GM13976 (cell line): ENCODE data around the gene FCHO2.

Source experiments
- DNase-seq: peaks from one replicate; pipeline ENCODE4 v3.0.0; 2012; ENCODE audit warnings: low spot score
- CTCF ChIP-seq: IDR thresholded peaks from 2 replicates; pipeline ENCODE4 v1.5.1; 2012; ENCODE audit warnings: borderline replicate concordance, mild to moderate bottlenecking; ENCODE audit not compliant: insufficient read depth; ENCODE audit errors: extremely low read depth, missing control alignments, control extremely low read depth
- in situ Hi-C: fragments of 300-500 bp; cut with MboI; formaldehyde crosslinking; loops from one replicate; pipeline ENCODE4 v1.12.0; 2022; ENCODE audit warnings: low sequenced_read_pairs, mixed read lengths, inconsistent platforms; ENCODE audit not compliant: unreplicated experiment

Gene FCHO2, protein sequence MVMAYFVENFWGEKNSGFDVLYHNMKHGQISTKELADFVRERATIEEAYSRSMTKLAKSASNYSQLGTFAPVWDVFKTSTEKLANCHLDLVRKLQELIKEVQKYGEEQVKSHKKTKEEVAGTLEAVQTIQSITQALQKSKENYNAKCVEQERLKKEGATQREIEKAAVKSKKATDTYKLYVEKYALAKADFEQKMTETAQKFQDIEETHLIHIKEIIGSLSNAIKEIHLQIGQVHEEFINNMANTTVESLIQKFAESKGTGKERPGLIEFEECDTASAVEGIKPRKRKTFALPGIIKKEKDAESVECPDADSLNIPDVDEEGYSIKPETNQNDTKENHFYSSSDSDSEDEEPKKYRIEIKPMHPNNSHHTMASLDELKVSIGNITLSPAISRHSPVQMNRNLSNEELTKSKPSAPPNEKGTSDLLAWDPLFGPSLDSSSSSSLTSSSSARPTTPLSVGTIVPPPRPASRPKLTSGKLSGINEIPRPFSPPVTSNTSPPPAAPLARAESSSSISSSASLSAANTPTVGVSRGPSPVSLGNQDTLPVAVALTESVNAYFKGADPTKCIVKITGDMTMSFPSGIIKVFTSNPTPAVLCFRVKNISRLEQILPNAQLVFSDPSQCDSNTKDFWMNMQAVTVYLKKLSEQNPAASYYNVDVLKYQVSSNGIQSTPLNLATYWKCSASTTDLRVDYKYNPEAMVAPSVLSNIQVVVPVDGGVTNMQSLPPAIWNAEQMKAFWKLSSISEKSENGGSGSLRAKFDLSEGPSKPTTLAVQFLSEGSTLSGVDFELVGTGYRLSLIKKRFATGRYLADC

GRCh38 chr5:72955768-72956323 is at the start of gene FCHO2:
FCHO2 (plus strand) TSS chr5:72956041; CDS start chr5:72956097, 56 bp downstream.
- DNase-seq: peak; percentile 98
- in situ Hi-C loops: no loop called here
- peak; percentile 92 for TF ChIP-seq CTCF

DNA sequence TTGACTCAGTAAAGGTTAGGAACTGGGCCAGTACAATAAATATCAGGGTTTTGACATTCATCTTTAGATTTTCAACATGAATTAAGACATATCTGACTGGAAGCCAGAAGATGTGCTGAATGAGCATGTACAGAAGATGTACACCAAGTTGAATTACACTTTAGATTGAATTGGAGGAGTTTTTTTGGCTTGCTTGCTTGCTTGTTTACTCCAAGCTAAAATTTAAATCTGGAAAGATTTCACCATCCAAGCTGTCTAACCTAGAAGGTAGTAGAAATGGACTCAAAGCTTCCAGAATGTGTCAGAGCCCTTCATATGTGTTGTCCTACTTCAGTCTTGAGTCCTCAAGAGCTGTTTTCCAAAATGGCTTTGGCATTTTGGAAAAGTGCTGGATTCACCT is 49.0 kb upstream of the FCHO2 start:
- DNase-seq: no peak
- no peak for TF ChIP-seq CTCF
- in situ Hi-C loops: no loop called here

DNA sequence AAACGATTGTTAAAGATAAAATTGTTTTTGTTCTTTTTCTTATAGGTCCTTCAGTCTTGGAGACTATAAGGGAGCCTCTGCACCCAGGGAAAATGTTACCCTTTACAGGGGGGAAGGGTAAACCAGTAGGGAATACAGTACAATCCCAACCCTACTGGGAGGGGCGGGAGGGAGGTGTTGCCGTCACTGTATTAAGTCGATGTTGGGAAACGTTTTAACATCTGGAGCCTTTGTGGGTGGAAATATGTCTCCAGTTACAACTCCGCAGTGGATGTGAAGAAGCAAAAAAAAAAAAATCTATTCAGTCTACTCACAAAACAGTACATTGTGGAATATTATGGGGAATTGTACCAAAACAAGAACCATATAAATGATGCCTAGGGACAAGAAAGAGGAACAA is 47.2 kb upstream of the FCHO2 start:
- no peak for TF ChIP-seq CTCF
- in situ Hi-C loops: no loop called here
- no peak for DNase-seq

- in situ Hi-C loops: no loop called here
- no peak for DNase-seq
- TF ChIP-seq CTCF: no peak
Measured at GRCh38 chr5:72917371-72917776, 38.5 kb upstream of the FCHO2 start.

DNA sequence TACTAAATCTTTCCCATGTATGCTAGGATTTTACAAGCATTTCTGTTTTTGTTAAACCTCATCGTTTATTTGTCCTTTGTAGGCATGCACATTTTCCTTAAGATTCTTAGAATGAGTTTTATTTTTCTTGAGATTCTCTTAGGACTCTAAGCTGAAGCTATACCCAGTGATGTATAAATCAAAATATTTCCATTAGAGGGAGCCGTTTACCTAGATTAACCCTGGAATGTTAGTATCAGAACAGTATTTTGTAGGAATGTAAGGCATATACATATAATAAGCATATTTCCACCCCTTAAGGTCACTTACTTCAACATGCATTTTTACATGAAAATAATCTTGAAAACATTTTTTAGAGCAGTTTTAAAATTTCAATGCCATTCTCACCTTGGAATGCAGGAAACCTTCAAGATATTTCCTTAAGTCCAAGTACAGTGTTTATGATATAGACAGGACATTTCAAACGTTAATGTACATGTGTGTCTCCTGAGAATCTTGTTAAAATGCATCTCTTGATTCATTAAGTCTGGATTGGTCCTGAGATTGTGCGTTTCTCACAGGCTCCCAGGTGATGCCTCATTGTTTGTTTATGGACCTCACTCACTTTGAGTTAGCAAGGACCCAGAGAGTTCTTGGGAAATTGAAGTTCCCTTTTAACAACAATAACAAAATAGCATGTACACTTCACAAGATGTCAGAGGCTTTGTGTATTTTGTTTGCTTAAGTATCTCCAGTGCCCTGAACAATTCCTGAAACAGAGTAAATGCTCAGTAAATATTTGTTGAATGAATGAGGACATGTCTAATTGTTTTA is 34.9 kb upstream of the FCHO2 start:
- DNase-seq: no peak
- no peak for TF ChIP-seq CTCF
- in situ Hi-C loops: no loop called here

DNA sequence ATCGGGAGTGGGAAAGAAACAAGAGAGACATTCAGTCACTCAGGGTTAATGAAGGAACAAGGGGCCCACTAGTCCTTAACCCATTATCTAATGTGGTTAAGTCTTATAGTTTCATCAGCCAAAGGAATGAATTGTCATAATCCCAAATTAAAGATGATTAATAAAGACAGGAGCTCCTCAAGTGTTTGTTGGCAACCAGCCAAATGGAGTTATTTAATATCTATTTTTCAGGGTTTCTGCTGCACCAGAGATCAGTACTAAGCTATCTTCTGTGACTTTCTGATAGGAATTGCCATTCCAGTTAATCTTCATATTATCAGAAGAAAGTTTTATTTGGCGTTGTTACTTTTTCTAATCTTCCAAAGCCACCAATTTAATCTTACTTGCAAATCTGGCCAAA is 34.0 kb upstream of the FCHO2 start:
- TF ChIP-seq CTCF: no peak
- DNase-seq: no peak
- in situ Hi-C loops: no loop called here
